Kidney epithelial cell (primary cell): Measurements from ENCODE around the gene CBARP. TPM values are rescaled to one million over a fixed set of nuclear protein-coding genes. Genes with fewer than 3 reads are reported as not detected.
A peak's percentile ranks its signal among the peaks of the same experiment; 100 is the strongest.
"Not testable (repeated sequence)": the region's sequence is repeated elsewhere in the genome, so short reads cannot be mapped to it uniquely, and the experiment has no call there.

Source experiments
- DNase-seq: peaks from one replicate; pipeline ENCODE4 v3.0.0-alpha.2; 2010; ENCODE audit warnings: low read depth
- H3K27me3 ChIP-seq: 2 replicates; pipeline ENCODE4 v1.6.0; 2011; ENCODE audit warnings: low read length; ENCODE audit not compliant: control insufficient read depth, insufficient read depth
- H3K36me3 ChIP-seq: 2 replicates; pipeline ENCODE4 v1.5.1; 2011; ENCODE audit warnings: low read length; ENCODE audit not compliant: control insufficient read depth, insufficient read depth
- H3K4me3 ChIP-seq: 2 replicates; pipeline ENCODE4 v1.5.1; 2011; ENCODE audit warnings: low read depth, mild to moderate bottlenecking, control low read depth, low read length
- total RNA-seq: library from RNA; depleted of rRNA; stranded (reverse); fragments of >200 nt; gene quantifications from 2 replicates; pipeline ENCODE4 v1.2.3, GENCODE V29; 2015
- TF ChIP-seq, protein P1 (sequence below): IDR thresholded peaks from 2 replicates; pipeline ENCODE4 v1.5.1; 2011; ENCODE audit warnings: mild to moderate bottlenecking, moderate library complexity, low read length, control low read depth, inconsistent platforms; ENCODE audit not compliant: insufficient read depth, poor library complexity, severe bottlenecking

The CBARP gene
- total RNA-seq, 1 donor from 2014 or later: 5.1 TPM

DNA sequence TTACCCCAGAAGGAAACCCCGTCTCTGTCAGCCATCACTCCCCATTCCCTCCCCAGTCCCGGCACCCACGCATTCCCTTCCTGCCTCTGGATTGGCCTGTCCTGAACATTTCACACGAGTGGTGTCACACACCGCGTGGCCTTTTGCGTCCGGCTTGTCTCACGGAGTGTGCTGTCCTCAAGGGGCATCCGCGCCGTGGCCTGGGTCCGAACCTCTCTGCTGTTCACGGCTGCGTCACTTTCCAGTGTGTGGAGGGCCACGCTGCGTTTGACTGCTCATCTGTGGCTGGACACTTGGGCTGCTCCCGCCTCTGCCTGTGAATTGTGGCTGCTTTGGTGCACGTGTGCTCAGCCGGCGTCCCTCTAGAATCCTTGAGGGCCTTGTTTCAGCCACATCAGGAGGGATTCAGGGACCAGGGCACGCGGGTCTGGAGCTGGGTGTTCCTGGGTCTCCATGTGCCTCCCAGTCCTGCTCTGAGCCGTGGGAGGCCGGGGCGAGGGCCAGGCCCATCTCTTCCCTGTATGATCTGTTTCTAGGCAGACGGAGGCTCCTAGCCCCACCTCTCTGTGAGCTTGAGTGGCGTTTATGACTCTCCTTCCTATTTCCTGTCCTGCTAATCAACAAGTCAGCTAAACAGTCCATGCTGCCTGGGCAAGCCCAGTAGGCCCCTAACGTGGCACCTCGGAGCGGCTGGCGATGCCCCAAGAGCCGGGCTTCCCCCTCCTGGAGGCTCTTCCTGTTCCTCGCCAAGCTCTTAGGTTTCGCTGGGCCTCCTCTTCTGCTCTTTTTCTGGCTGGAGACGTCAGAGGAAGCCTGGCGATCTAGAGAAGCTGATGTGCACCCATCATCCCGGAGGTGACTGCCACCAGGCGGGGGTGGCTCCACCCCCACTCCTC lies 24.2 kb downstream of the CBARP start:
- Histone ChIP-seq H3K27me3 (no peaks in the 10 kb centered on the region), H3K36me3 (no peaks in the 10 kb centered on the region), H3K4me3 (no peak overlapping the region)
- no peak for DNase-seq
- TF ChIP-seq, protein P1, sequence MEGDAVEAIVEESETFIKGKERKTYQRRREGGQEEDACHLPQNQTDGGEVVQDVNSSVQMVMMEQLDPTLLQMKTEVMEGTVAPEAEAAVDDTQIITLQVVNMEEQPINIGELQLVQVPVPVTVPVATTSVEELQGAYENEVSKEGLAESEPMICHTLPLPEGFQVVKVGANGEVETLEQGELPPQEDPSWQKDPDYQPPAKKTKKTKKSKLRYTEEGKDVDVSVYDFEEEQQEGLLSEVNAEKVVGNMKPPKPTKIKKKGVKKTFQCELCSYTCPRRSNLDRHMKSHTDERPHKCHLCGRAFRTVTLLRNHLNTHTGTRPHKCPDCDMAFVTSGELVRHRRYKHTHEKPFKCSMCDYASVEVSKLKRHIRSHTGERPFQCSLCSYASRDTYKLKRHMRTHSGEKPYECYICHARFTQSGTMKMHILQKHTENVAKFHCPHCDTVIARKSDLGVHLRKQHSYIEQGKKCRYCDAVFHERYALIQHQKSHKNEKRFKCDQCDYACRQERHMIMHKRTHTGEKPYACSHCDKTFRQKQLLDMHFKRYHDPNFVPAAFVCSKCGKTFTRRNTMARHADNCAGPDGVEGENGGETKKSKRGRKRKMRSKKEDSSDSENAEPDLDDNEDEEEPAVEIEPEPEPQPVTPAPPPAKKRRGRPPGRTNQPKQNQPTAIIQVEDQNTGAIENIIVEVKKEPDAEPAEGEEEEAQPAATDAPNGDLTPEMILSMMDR: no peak

DNA sequence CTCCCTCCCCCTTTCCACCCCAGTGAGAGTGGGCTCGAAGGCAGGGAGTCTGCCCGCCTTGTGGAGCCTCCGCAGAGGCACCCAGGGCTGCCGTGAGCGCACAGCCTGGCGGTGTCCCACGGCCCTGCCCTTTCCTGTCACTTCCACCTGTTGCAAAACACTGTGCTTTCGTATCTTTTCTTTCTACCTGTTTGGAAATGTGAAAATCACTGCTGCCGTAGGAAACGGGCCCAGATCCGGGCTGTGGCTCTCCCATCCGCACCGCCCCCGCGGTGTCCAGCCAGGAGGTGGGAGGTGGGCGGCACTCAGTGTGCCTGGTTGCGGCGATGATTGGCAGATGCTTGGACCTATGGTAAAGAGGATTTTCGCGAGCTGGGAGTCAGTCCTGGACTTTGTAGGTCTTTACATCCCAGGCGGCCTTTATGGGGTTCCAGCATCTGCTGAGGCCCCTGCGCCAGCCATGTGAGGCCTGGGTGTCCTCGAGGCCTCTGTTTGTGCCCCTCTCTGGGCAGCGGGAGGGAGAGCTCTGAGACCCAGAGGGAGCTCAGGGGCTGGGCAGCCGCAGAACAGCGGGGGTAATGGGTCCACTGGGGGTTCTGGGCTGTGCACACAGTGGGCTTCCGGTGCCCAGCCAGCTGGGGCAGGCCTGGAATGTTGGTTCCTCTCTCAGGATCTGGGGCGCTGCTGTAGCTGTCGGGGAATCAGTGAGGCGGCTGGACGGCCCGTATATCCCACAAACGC lies 26.1 kb downstream of the CBARP start:
- DNase-seq: no peak
- H3K36me3 ChIP-seq: no peaks in the 10 kb centered on the region
- H3K27me3 ChIP-seq: no peaks in the 10 kb centered on the region
- TF ChIP-seq, protein P1: no peak
- H3K4me3 ChIP-seq: no peak overlapping the region

DNA sequence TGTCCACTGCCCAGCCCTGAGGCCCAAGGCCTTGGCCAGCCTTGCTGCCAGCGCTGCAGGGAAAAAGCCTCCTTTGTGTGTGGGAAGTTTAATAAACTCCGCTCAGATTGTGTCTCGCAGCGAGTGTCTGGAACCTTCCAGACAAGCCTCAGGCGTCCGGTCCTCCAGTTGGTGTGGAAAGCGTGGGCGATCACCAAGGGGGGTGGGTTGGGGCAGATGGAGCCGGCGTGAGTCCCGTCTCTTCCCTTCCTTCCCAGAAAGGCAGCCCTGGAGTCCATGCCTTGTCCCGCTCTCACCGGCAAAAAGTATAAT lies 27.6 kb downstream of the CBARP start:
- H3K36me3 ChIP-seq: no peaks in the 10 kb centered on the region
- H3K27me3 ChIP-seq: no peaks in the 10 kb centered on the region
- H3K4me3 ChIP-seq: no peak overlapping the region
- DNase-seq: no peak
- TF ChIP-seq, protein P1: no peak

DNA sequence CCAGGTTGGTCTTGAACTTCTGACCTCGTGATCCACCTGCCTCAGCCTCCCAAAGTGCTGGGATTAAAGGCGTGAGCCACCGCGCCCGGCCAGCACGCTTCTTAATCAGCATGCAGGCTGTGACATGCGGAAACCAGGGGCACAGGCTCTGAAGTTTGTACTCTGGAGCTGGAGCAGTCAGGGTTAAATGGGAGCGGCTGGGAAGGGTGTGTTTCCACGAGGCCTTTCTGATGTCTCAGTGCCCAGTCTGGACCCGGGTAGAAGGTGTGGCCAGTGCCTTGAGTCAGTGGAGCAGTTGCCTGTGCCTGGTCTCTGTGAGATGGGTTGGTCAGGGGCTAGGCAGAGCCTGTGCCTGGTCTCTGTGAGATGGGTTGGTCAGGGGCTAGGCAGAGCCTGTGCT lies 29.0 kb downstream of the CBARP start:
- DNase-seq, H3K36me3 ChIP-seq, H3K27me3 ChIP-seq, H3K4me3 ChIP-seq: not testable (repeated sequence)

DNA sequence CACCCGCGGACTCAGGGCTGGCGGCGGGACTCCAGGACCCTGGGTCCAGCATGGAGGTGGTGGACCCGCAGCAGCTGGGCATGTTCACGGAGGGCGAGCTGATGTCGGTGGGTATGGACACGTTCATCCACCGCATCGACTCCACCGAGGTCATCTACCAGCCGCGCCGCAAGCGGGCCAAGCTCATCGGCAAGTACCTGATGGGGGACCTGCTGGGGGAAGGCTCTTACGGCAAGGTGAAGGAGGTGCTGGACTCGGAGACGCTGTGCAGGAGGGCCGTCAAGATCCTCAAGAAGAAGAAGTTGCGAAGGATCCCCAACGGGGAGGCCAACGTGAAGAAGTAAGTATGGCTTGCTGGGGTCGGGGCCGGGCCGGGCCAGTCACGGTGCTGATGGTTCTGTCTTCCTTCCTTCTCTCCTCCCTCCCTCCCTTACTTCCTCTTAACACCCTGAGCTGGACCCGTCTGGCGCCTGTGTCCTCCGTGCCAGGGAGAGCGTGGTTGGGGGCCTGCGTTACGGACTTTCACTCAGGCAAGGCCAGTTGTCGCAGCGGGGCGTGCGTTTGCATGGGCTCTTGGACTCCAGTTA lies 30.8 kb downstream of the CBARP start:
- no peak for DNase-seq
- Histone ChIP-seq H3K27me3 (no peaks in the 10 kb centered on the region), H3K36me3 (no peaks in the 10 kb centered on the region), H3K4me3 (peak overlapping the region; percentile 75)
- TF ChIP-seq, protein P1: no peak

DNA sequence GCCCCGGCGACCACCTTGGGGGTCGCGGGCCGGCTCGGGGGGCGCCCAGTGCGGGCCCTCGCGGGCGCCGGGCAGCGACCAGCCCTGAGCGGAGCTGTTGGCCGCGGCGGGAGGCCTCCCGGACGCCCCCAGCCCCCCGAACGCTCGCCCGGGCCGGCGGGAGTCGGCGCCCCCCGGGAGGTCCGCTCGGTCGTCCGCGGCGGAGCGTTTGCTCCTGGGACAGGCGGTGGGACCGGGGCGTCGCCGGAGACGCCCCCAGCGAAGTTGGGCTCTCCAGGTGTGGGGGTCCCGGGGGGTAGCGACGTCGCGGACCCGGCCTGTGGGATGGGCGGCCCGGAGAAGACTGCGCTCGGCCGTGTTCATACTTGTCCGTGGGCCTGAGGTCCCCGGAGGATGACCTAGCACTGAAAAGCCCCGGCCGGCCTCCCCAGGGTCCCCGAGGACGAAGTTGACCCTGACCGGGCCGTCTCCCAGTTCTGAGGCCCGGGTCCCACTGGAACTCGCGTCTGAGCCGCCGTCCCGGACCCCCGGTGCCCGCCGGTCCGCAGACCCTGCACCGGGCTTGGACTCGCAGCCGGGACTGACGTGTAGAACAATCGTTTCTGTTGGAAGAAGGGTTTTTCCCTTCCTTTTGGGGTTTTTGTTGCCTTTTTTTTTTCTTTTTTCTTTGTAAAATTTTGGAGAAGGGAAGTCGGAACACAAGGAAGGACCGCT lies 31.5 kb downstream of the CBARP start:
- TF ChIP-seq, protein P1: no peak
- Histone ChIP-seq H3K27me3 (no peaks in the 10 kb centered on the region), H3K36me3 (no peaks in the 10 kb centered on the region), H3K4me3 (peak overlapping the region; percentile 75)
- DNase-seq: no peak
